Hepatocyte (in vitro differentiated cells): ENCODE measurements around the gene DDIT3.

Source experiments
- EZH2 ChIP-seq: fragments of 200-600 bp; sonication (generic); IDR thresholded peaks from 2 replicates; pipeline ENCODE4 v1.6.1; 2016; ENCODE audit warnings: antibody characterized with exemption, mild to moderate bottlenecking, borderline replicate concordance
- EZH2phosphoT487 ChIP-seq: fragments of 200-600 bp; sonication (generic); IDR thresholded peaks from one replicate; pipeline ENCODE4 v1.6.1; 2018; ENCODE audit warnings: antibody characterized with exemption, mild to moderate bottlenecking, low read depth, moderate library complexity; ENCODE audit not compliant: unreplicated experiment, severe bottlenecking
- TF ChIP-seq, protein P1 (sequence below): fragments of 200-600 bp; sonication (generic); IDR thresholded peaks from 2 replicates; pipeline ENCODE4 v1.5.1; 2016; ENCODE audit warnings: antibody characterized with exemption, mild to moderate bottlenecking; ENCODE audit not compliant: poor library complexity

DNA sequence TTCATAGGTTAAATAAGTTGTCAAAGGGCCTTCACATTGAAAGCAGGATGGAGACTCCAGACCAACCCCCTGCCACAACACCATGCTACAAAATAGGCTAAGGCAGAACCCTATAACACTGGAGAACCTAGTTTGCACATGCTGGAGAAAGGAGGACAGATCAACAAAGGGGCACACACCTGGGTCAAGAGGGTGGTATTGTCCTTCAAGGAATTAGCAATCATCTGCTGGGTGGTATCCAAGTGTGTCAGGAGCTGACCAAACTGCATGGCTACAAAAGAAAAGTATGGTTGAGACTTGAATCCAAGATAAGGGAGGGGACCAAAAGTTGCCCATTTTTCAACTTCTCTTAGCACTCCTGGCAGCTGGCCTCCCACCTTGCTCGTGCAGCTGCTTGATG is 11.5 kb upstream of the DDIT3 start:
- TF ChIP-seq, protein P1, sequence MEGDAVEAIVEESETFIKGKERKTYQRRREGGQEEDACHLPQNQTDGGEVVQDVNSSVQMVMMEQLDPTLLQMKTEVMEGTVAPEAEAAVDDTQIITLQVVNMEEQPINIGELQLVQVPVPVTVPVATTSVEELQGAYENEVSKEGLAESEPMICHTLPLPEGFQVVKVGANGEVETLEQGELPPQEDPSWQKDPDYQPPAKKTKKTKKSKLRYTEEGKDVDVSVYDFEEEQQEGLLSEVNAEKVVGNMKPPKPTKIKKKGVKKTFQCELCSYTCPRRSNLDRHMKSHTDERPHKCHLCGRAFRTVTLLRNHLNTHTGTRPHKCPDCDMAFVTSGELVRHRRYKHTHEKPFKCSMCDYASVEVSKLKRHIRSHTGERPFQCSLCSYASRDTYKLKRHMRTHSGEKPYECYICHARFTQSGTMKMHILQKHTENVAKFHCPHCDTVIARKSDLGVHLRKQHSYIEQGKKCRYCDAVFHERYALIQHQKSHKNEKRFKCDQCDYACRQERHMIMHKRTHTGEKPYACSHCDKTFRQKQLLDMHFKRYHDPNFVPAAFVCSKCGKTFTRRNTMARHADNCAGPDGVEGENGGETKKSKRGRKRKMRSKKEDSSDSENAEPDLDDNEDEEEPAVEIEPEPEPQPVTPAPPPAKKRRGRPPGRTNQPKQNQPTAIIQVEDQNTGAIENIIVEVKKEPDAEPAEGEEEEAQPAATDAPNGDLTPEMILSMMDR = no peak
- TF ChIP-seq EZH2 (no peak), EZH2phosphoT487 (no peak)
